ENCODE results near the gene YIPF1.

- TF ChIP-seq, protein P1, sequence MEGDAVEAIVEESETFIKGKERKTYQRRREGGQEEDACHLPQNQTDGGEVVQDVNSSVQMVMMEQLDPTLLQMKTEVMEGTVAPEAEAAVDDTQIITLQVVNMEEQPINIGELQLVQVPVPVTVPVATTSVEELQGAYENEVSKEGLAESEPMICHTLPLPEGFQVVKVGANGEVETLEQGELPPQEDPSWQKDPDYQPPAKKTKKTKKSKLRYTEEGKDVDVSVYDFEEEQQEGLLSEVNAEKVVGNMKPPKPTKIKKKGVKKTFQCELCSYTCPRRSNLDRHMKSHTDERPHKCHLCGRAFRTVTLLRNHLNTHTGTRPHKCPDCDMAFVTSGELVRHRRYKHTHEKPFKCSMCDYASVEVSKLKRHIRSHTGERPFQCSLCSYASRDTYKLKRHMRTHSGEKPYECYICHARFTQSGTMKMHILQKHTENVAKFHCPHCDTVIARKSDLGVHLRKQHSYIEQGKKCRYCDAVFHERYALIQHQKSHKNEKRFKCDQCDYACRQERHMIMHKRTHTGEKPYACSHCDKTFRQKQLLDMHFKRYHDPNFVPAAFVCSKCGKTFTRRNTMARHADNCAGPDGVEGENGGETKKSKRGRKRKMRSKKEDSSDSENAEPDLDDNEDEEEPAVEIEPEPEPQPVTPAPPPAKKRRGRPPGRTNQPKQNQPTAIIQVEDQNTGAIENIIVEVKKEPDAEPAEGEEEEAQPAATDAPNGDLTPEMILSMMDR (IDR thresholded peaks at IDR 0.05) = no peak
- no peak for TF ChIP-seq POLR2A (IDR thresholded peaks at IDR 0.05)
Measured at GRCh38 chr1:53834776-53835175, 54.8 kb downstream of the YIPF1 start.
